Ishikawa (cell line): ENCODE measurements around the gene SLC51B.

ENCODE experiments used
- CEBPB ChIP-seq: IDR thresholded peaks from 2 replicates; pipeline ENCODE4 v1.6.1; 2012
- CREB1 ChIP-seq: IDR thresholded peaks from 2 replicates; pipeline ENCODE4 v1.6.1; 2012; ENCODE audit warnings: low read depth
- EGR1 ChIP-seq: IDR thresholded peaks from 2 replicates; pipeline ENCODE4 v1.6.1; 2012
- FOXM1 ChIP-seq: IDR thresholded peaks from 2 replicates; pipeline ENCODE4 v1.6.1; 2012; ENCODE audit warnings: low read depth, borderline replicate concordance
- MAX ChIP-seq: IDR thresholded peaks from 2 replicates; pipeline ENCODE4 v1.6.1; 2012
- RAD21 ChIP-seq: IDR thresholded peaks from 2 replicates; pipeline ENCODE4 v1.6.1; 2012; ENCODE audit warnings: low read depth
- REST ChIP-seq: IDR thresholded peaks from 2 replicates; pipeline ENCODE4 v1.6.1; 2012; ENCODE audit warnings: low read depth, mild to moderate bottlenecking
- TAF1 ChIP-seq: IDR thresholded peaks from 2 replicates; pipeline ENCODE4 v1.6.1; 2012; ENCODE audit warnings: low read depth, mild to moderate bottlenecking
- TCF12 ChIP-seq: IDR thresholded peaks from 2 replicates; pipeline ENCODE4 v1.6.1; 2012; ENCODE audit warnings: low read depth
- TEAD4 ChIP-seq: IDR thresholded peaks from 2 replicates; pipeline ENCODE4 v1.6.1; 2012
- USF1 ChIP-seq: IDR thresholded peaks from 2 replicates; pipeline ENCODE4 v1.6.1; 2012
- YY1 ChIP-seq: IDR thresholded peaks from 2 replicates; pipeline ENCODE4 v1.6.1; 2012; ENCODE audit warnings: low read depth
- ZBTB7A ChIP-seq: IDR thresholded peaks from 2 replicates; pipeline ENCODE4 v1.6.1; 2012; ENCODE audit warnings: low read depth

The SLC51B gene

GRCh38 chr15:65101891-65102708 is 56.9 kb downstream of the SLC51B start:
- TF ChIP-seq TEAD4, result no peak
- no peak for TF ChIP-seq ZBTB7A
- no peak for TF ChIP-seq TAF1
- no peak for TF ChIP-seq YY1
- TF ChIP-seq USF1, result no peak
- no peak for TF ChIP-seq EGR1
- no peak for TF ChIP-seq TCF12
- TF ChIP-seq FOXM1, result no peak
- no peak for TF ChIP-seq CEBPB
- TF ChIP-seq REST, result no peak
- TF ChIP-seq MAX, result no peak
- no peak for TF ChIP-seq RAD21
- TF ChIP-seq CREB1, result no peak

- no peak for TF ChIP-seq TCF12
- no peak for TF ChIP-seq CREB1
Observed at GRCh38 chr15:65102912-65103311, 57.7 kb downstream of the SLC51B start.
